ENCODE results near the gene POLR3F. TPM values are rescaled to one million over a fixed set of nuclear protein-coding genes. Genes with fewer than 3 reads are reported as not detected.
"Not testable (repeated sequence)": the region's sequence is repeated elsewhere in the genome, so short reads cannot be mapped to it uniquely, and the experiment has no call there.

POLR3F gene
- total RNA-seq, 1 experiment from 2014 or later: 11.2 TPM

- DNase-seq (ENCODE audit: unreplicated experiment): no peak
- no peaks in the 10 kb centered on the region for H3K36me3 Mint-ChIP-seq (ENCODE audit: insufficient read depth, unreplicated experiment)
- BruUV-seq (replicated peaks): no TSS peak
- no peak for TF ChIP-seq CTCF (IDR thresholded peaks at IDR 0.05; ENCODE audit: unreplicated experiment)
- H3K4me1 Mint-ChIP-seq (ENCODE audit: insufficient read depth, unreplicated experiment): no peaks in the 10 kb centered on the region
- ChIA-PET POLR2A (interaction anchor here (0.5 to 4.8 kb wide), 20 partner anchors 10 to 1478 kb away, joined by 3 to 283 read pairs (median 4); partner anchors contain the start of genes DZANK1, MGME1, POLR3F and SEC23B), CTCF (interaction anchor here (0.6 to 4.5 kb wide), 7 partner anchors 10 to 1429 kb away, joined by 3 to 37 read pairs (median 3); partner anchors contain the start of gene SEC23B)
- no peaks in the 10 kb centered on the region for H3K9me3 Mint-ChIP-seq (ENCODE audit: unreplicated experiment)
- intact Hi-C loops (cut with micrococcal nuclease): no loop called here
- H3K4me3 Mint-ChIP-seq (ENCODE audit: unreplicated experiment): peak overlapping the region; percentile 91
- no peaks in the 10 kb centered on the region for H3K27me3 Mint-ChIP-seq (ENCODE audit: insufficient read depth, unreplicated experiment)
- no peak overlapping the region for H3K27ac Mint-ChIP-seq (ENCODE audit: low read depth, unreplicated experiment)
Measured at GRCh38 chr20:18497603-18498002, 30.4 kb downstream of the POLR3F start.

- H3K9me3 Mint-ChIP-seq (ENCODE audit: unreplicated experiment); BruUV-seq (replicated peaks); H3K36me3 Mint-ChIP-seq (ENCODE audit: insufficient read depth, unreplicated experiment); POLR2A ChIA-PET; H3K27ac Mint-ChIP-seq (ENCODE audit: low read depth, unreplicated experiment); DNase-seq (ENCODE audit: unreplicated experiment); H3K4me1 Mint-ChIP-seq (ENCODE audit: insufficient read depth, unreplicated experiment); H3K4me3 Mint-ChIP-seq (ENCODE audit: unreplicated experiment); intact Hi-C loops (cut with micrococcal nuclease); H3K27me3 Mint-ChIP-seq (ENCODE audit: insufficient read depth, unreplicated experiment): not testable (repeated sequence)
- CTCF ChIA-PET: interaction anchor here (1.7 kb wide), 1 partner anchor 88 kb away, joined by 4 read pairs; no protein-coding TSS in a partner anchor
Measured at GRCh38 chr20:18501672-18502071, 34.5 kb downstream of the POLR3F start.

- BruUV-seq (replicated peaks): no TSS peak
- intact Hi-C loops (cut with micrococcal nuclease): loop anchor here (5.0 kb wide), 1 partner anchor 63 kb away; the partner anchor contains the start of gene SMIM26
- Mint-ChIP-seq H3K27me3 (ENCODE audit: insufficient read depth, unreplicated experiment) (no peaks in the 10 kb centered on the region), H3K36me3 (ENCODE audit: insufficient read depth, unreplicated experiment) (peaks cover 13% of the 10 kb centered on the region), H3K4me1 (ENCODE audit: insufficient read depth, unreplicated experiment) (no peaks in the 10 kb centered on the region), H3K9me3 (ENCODE audit: unreplicated experiment) (no peaks in the 10 kb centered on the region), H3K4me3 (ENCODE audit: unreplicated experiment) (no peak overlapping the region), H3K27ac (ENCODE audit: low read depth, unreplicated experiment) (no peak overlapping the region)
- ChIA-PET POLR2A (interaction anchor here (1.0 to 5.7 kb wide), 3 partner anchors 7 to 62 kb away, joined by 3 to 283 read pairs (median 108); partner anchors contain the start of genes DZANK1, POLR3F, RBBP9 and SMIM26), CTCF (interaction anchor here (0.6 kb wide), 2 partner anchors 91 to 1359 kb away, joined by 3 to 4 read pairs; no protein-coding TSS in a partner anchor)
- DNase-seq (ENCODE audit: unreplicated experiment): no peak
- no peak for TF ChIP-seq CTCF (IDR thresholded peaks at IDR 0.05; ENCODE audit: unreplicated experiment)
Measured at GRCh38 chr20:18504479-18505060, 37.4 kb downstream of the POLR3F start.

GRCh38 chr20:18506744-18507143 is 39.6 kb downstream of the POLR3F start:
- Mint-ChIP-seq H3K27ac (ENCODE audit: low read depth, unreplicated experiment) (peak overlapping the region; percentile 100), H3K4me1 (ENCODE audit: insufficient read depth, unreplicated experiment) (peaks cover 14% of the 10 kb centered on the region), H3K9me3 (ENCODE audit: unreplicated experiment) (no peaks in the 10 kb centered on the region), H3K27me3 (ENCODE audit: insufficient read depth, unreplicated experiment) (no peaks in the 10 kb centered on the region), H3K36me3 (ENCODE audit: insufficient read depth, unreplicated experiment) (peaks cover 34% of the 10 kb centered on the region), H3K4me3 (ENCODE audit: unreplicated experiment) (peak overlapping the region; percentile 100)
- TF ChIP-seq CTCF (IDR thresholded peaks at IDR 0.05; ENCODE audit: unreplicated experiment): no peak
- BruUV-seq (replicated peaks): TSS peak; percentile 94
- ChIA-PET CTCF (interaction anchor here (0.6 to 4.6 kb wide), 9 partner anchors 8 to 113 kb away, joined by 3 to 37 read pairs (median 4); partner anchors contain the start of gene RBBP9), POLR2A (interaction anchor here (0.7 to 5.7 kb wide), 40 partner anchors 9 to 1545 kb away, joined by 3 to 283 read pairs (median 6); partner anchors contain the start of genes CFAP61, CRNKL1, DSTN and DTD1)
- intact Hi-C loops (cut with micrococcal nuclease): loop anchor here (2.0 to 5.0 kb wide), 2 partner anchors 40 to 61 kb away; partner anchors contain the start of genes DZANK1, POLR3F and SMIM26
- DNase-seq (ENCODE audit: unreplicated experiment): peak; percentile 17
